Measurements from ENCODE around the gene PTPN23.

Gene PTPN23

DNA sequence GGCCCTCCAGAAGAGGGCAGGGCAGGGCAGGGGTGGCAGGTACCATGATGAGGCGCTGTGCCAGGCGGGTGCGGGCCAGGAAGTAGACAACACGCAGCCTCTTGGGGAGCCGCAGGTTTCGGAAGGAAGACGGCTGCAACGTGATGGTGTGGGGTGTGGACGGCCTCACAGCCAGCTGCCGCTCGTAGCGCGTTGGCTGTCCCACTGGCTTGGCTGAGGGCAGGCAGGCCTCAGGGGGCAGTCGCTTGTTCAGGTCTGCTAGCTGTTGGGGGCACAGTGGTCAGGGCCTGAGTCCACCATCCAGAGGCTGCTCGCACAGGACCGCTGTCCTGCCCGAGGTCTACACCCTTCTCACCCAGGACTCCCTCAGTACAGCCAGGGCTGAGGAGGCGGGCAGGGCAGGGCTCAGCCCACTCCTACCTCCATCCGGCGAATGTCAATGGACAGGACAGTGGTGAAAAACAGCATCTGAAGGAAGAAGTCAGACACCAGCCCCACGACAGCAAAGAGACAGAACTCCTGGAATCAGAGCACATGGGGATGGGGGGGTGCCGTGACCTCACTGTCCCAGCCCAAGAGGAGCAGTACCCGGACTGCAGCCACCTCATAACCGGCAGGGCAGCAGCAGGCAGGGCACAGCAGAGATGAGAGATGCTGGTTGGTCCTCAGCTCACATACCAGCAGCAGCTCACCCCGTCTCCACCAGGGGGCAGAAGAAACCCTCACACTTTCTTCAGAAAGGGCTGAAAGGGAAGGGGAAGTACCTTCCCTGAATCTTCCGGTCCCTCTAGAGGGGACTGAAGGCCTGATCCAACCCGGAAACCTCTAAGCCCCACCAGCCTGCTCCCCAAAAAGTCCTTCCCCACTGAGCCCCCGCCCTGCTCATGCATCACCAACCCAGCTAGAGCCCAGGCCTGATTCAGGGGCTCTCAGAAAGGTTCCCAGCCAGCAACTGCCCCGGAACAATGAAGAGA, 40.0 kb downstream of the PTPN23 start:
- H3K14ac ChIP-seq (ENCODE audit: low read length in 2 of 2) = no peak overlapping the region
- peak overlapping the region; percentile 45 to 82 for H3K18ac ChIP-seq (ENCODE audit: low read depth in 1 of 2, low read length in 2 of 2)
- no peak overlapping the region for H3K4me2 ChIP-seq (ENCODE audit: low read length, poor library complexity, severe bottlenecking)
- H3K27ac ChIP-seq (ENCODE audit: low read length, poor library complexity, severe bottlenecking) = no peak overlapping the region
- peaks cover 39% of the 10 kb centered on the region for H3K4me1 ChIP-seq (ENCODE audit: control insufficient read depth, insufficient read depth, low read depth, low read length)
- no peak overlapping the region for H2BK120ac ChIP-seq (ENCODE audit: low read depth, low read length)
- no peaks in the 10 kb centered on the region for H3K9me3 ChIP-seq (ENCODE audit: control insufficient read depth, low read length)
- H3K4me3 ChIP-seq (ENCODE audit: insufficient read depth in 1 of 2, low read depth in 1 of 2, low read length in 2 of 2) = peak overlapping the region in 1 of 2 experiments; percentile 41
- H3K4ac ChIP-seq (ENCODE audit: low read depth in 1 of 2, low read length in 2 of 2) = peak overlapping the region; percentile 36 to 47
- 75% methylated on average over 28 of the region's 29 CpGs for WGBS
- peak overlapping the region; percentile 84 for H3K9ac ChIP-seq (ENCODE audit: low read length)
- no peak overlapping the region for H2AFZ ChIP-seq (ENCODE audit: low read depth, low read length)
- H2BK12ac ChIP-seq (ENCODE audit: low read length in 2 of 2) = no peak overlapping the region
- H4K91ac ChIP-seq (ENCODE audit: low read length) = peak overlapping the region; percentile 92
- no peak overlapping the region for H2BK5ac ChIP-seq (ENCODE audit: low read depth, low read length, poor library complexity, severe bottlenecking)
- H3K79me1 ChIP-seq (replicated peaks; ENCODE audit: low read length, poor library complexity, severe bottlenecking) = peaks cover 25% of the 10 kb centered on the region
- H3K36me3 ChIP-seq (ENCODE audit: control insufficient read depth in 1 of 2, insufficient read depth in 2 of 2, low read depth in 1 of 2, low read length in 2 of 2) = peaks cover 59 to 87% of the 10 kb centered on the region in 2 experiments
- peak overlapping the region; percentile 78 for H2AK5ac ChIP-seq (ENCODE audit: low read length, severe bottlenecking)
- no peak overlapping the region for H3K23ac ChIP-seq (ENCODE audit: low read length in 2 of 2)
- H3K27me3 ChIP-seq (ENCODE audit: control insufficient read depth in 1 of 2, insufficient read depth in 1 of 2, low read length in 2 of 2) = no peaks in the 10 kb centered on the region
- peak; percentile 90 for DNase-seq
- peak overlapping the region; percentile 97 for H4K8ac ChIP-seq (ENCODE audit: low read length)
- H2BK15ac ChIP-seq (ENCODE audit: low read depth, poor library complexity, severe bottlenecking) = no peak overlapping the region

DNA sequence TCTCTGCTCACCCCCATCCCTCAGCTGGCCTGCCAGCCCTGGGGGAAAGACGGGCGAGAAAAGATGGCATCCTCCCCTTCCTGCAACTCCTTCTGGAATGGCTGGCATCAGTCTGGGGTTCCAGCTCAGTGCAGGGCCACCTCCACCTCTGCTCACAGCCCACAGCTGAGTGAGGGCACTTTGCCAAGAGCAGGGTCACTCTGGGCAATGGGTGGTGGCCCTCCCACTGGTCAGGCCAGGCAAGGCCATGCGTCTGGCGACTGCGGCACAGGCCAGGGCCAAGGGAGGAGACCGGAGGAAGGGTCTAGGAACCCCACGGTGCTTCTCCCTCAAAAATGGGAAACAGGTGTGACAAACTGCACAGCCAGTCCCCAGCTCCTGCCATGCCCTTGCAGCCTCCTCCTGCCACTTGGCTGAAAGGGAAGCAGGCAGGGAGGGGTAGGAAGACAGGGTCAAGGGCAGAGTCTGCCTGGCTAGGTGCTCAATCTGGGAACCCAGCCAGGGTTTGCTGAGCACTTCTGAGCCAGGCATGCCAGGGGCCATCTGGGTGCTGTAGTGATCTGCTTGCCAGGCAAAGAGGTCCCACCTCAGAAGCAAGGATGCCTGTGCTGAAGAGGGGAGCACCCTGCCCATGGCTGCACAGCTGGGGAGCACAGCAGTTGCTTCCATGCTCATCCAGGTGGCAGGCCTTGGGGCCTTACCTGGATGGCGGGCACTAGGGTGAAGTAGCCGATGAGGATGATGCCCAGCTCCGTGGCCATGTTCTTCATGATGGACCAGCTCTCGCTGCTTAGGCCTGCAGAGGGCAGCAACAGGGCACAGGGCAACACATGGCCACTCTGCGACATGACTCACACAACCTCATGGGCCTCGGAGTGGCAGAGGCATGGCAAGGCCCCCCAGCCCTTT, 41.2 kb downstream of the PTPN23 start:
- Histone ChIP-seq H3K9ac (ENCODE audit: low read length) (peak overlapping the region; percentile 84), H2BK15ac (ENCODE audit: low read depth, poor library complexity, severe bottlenecking) (no peak overlapping the region), H2BK5ac (ENCODE audit: low read depth, low read length, poor library complexity, severe bottlenecking) (no peak overlapping the region), H3K9me3 (ENCODE audit: control insufficient read depth, low read length) (no peaks in the 10 kb centered on the region), H3K27ac (ENCODE audit: low read length, poor library complexity, severe bottlenecking) (no peak overlapping the region), H3K4ac (ENCODE audit: low read depth in 1 of 2, low read length in 2 of 2) (peak overlapping the region; percentile 36 to 47), H3K4me3 (ENCODE audit: insufficient read depth in 1 of 2, low read depth in 1 of 2, low read length in 2 of 2) (no peak overlapping the region), H4K91ac (ENCODE audit: low read length) (peak overlapping the region; percentile 92), H3K18ac (ENCODE audit: low read depth in 1 of 2, low read length in 2 of 2) (peak overlapping the region; percentile 45 to 82), H2BK12ac (ENCODE audit: low read length in 2 of 2) (peak overlapping the region in 1 of 2 experiments; percentile 4), H3K79me1 (replicated peaks; ENCODE audit: low read length, poor library complexity, severe bottlenecking) (peaks cover 25% of the 10 kb centered on the region), H3K23ac (ENCODE audit: low read length in 2 of 2) (no peak overlapping the region), H3K4me1 (ENCODE audit: control insufficient read depth, insufficient read depth, low read depth, low read length) (peaks cover 35% of the 10 kb centered on the region), H2BK120ac (ENCODE audit: low read depth, low read length) (no peak overlapping the region), H2AFZ (ENCODE audit: low read depth, low read length) (peak overlapping the region; percentile 15), H3K14ac (ENCODE audit: low read length in 2 of 2) (no peak overlapping the region), H3K4me2 (ENCODE audit: low read length, poor library complexity, severe bottlenecking) (no peak overlapping the region), H2AK5ac (ENCODE audit: low read length, severe bottlenecking) (peak overlapping the region; percentile 78), H3K36me3 (ENCODE audit: control insufficient read depth in 1 of 2, insufficient read depth in 2 of 2, low read depth in 1 of 2, low read length in 2 of 2) (peaks cover 62 to 87% of the 10 kb centered on the region in 2 experiments), H3K27me3 (ENCODE audit: control insufficient read depth in 1 of 2, insufficient read depth in 1 of 2, low read length in 2 of 2) (no peaks in the 10 kb centered on the region), H4K8ac (ENCODE audit: low read length) (peak overlapping the region; percentile 97)
- peak; percentile 37 for DNase-seq
- 88% methylated on average over 13 of the region's 13 CpGs for WGBS

DNA sequence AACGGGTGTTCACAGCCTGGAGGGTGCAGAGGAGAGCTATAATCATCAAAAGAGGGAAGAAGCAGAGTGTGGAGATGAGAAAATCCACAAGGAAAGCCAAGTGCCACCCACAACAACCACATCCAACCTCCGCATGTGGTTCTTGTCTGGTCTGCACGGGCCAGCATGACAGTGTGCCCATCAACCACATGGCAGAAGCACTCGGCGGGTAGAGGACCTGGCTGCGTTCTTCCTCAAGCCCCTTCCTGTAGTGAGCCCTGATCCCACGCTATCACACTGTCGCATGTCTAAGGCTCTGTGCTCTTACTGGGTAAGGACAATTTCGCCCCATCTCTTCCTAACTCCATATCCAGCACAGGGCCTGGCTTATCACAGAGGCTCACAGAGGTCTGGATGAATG, 41.9 kb downstream of the PTPN23 start:
- no peak overlapping the region for H2AFZ ChIP-seq (ENCODE audit: low read depth, low read length)
- no peak overlapping the region for H2BK15ac ChIP-seq (ENCODE audit: low read depth, poor library complexity, severe bottlenecking)
- no peak overlapping the region for H3K27ac ChIP-seq (ENCODE audit: low read length, poor library complexity, severe bottlenecking)
- H3K36me3 ChIP-seq (ENCODE audit: control insufficient read depth in 1 of 2, insufficient read depth in 2 of 2, low read depth in 1 of 2, low read length in 2 of 2) = peaks cover 68 to 88% of the 10 kb centered on the region in 2 experiments
- H4K91ac ChIP-seq (ENCODE audit: low read length) = peak overlapping the region; percentile 43
- H3K27me3 ChIP-seq (ENCODE audit: control insufficient read depth in 1 of 2, insufficient read depth in 1 of 2, low read length in 2 of 2) = no peaks in the 10 kb centered on the region
- no peak overlapping the region for H3K4me3 ChIP-seq (ENCODE audit: insufficient read depth in 1 of 2, low read depth in 1 of 2, low read length in 2 of 2)
- peak overlapping the region; percentile 27 for H4K8ac ChIP-seq (ENCODE audit: low read length)
- no peak overlapping the region for H2BK120ac ChIP-seq (ENCODE audit: low read depth, low read length)
- no peak overlapping the region for H3K4ac ChIP-seq (ENCODE audit: low read depth in 1 of 2, low read length in 2 of 2)
- H2BK5ac ChIP-seq (ENCODE audit: low read depth, low read length, poor library complexity, severe bottlenecking) = no peak overlapping the region
- no peak overlapping the region for H3K14ac ChIP-seq (ENCODE audit: low read length in 2 of 2)
- peaks cover 33% of the 10 kb centered on the region for H3K4me1 ChIP-seq (ENCODE audit: control insufficient read depth, insufficient read depth, low read depth, low read length)
- H3K79me1 ChIP-seq (replicated peaks; ENCODE audit: low read length, poor library complexity, severe bottlenecking) = peaks cover 25% of the 10 kb centered on the region
- H3K4me2 ChIP-seq (ENCODE audit: low read length, poor library complexity, severe bottlenecking) = no peak overlapping the region
- no peak overlapping the region for H3K9ac ChIP-seq (ENCODE audit: low read length)
- H3K9me3 ChIP-seq (ENCODE audit: control insufficient read depth, low read length) = no peaks in the 10 kb centered on the region
- H3K23ac ChIP-seq (ENCODE audit: low read length in 2 of 2) = no peak overlapping the region
- WGBS = 96% methylated on average over 8 of the region's 9 CpGs
- no peak for DNase-seq
- H2AK5ac ChIP-seq (ENCODE audit: low read length, severe bottlenecking) = no peak overlapping the region
- no peak overlapping the region for H2BK12ac ChIP-seq (ENCODE audit: low read length in 2 of 2)
- no peak overlapping the region for H3K18ac ChIP-seq (ENCODE audit: low read depth in 1 of 2, low read length in 2 of 2)

Measured in mesenchymal stem cell (in vitro differentiated cells and primary cell).